HepG2 (cell line): ENCODE measurements around the gene NRL. TPM values are rescaled to one million over a fixed set of nuclear protein-coding genes. Genes with fewer than 3 reads are reported as not detected.

Experiments used
- AHR ChIP-seq: IDR thresholded peaks from 2 replicates; pipeline ENCODE4 v1.6.1; 2018; ENCODE audit warnings: missing genetic modification reagents, missing compliant biosample characterization
- ATF1 ChIP-seq: IDR thresholded peaks from 2 replicates; pipeline ENCODE4 v1.6.1; 2016; ENCODE audit warnings: mild to moderate bottlenecking, control low read depth
- ATF7 ChIP-seq, 2 experiments: fragments of 450-650 bp in 1 of 2; sonication (generic) in 1 of 2; formaldehyde crosslinking in 1 of 2; IDR thresholded peaks; 2 replicates each; pipeline versions ENCODE4 v1.4.0 to v1.6.1; 2016 to 2020; ENCODE audit warnings: antibody characterized with exemption in 1 of 2, mild to moderate bottlenecking in 1 of 2, missing genetic modification reagents in 1 of 2
- CBFB ChIP-seq: sonication (generic); formaldehyde crosslinking; IDR thresholded peaks from 2 replicates; pipeline ENCODE4 v1.4.0; 2020; ENCODE audit warnings: missing genetic modification reagents
- CHD4 ChIP-seq: fragments of 200-600 bp; sonication (generic); IDR thresholded peaks from 2 replicates; pipeline ENCODE4 v1.7.0; 2017; ENCODE audit warnings: mild to moderate bottlenecking, low read length, borderline replicate concordance
- HNRNPUL1 ChIP-seq: fragments of 200-400 bp; formaldehyde crosslinking; IDR thresholded peaks from 2 replicates; pipeline ENCODE4 v1.6.1; 2017; ENCODE audit warnings: low read depth, mild to moderate bottlenecking, low read length, moderate library complexity
- KAT7 ChIP-seq: IDR thresholded peaks from 2 replicates; pipeline ENCODE4 v1.6.1; 2018; ENCODE audit warnings: borderline replicate concordance, missing compliant biosample characterization
- MXD4 ChIP-seq: IDR thresholded peaks from 2 replicates; pipeline ENCODE4 v1.6.1; 2016; ENCODE audit warnings: mild to moderate bottlenecking, missing biosample characterization, missing genetic modification reagents
- NCOA1 ChIP-seq: sonication (generic); formaldehyde crosslinking; IDR thresholded peaks from 2 replicates; pipeline ENCODE4 v1.9.0; 2021; ENCODE audit warnings: missing genetic modification reagents
- NFYB ChIP-seq: sonication (generic); formaldehyde crosslinking; IDR thresholded peaks from 2 replicates; pipeline ENCODE4 v1.4.0; 2020; ENCODE audit warnings: missing genetic modification reagents
- SAFB2 ChIP-seq: sonication (generic); formaldehyde crosslinking; IDR thresholded peaks from 2 replicates; pipeline ENCODE4 v1.5.1; 2020; ENCODE audit warnings: missing genetic modification reagents, low read depth, mild to moderate bottlenecking, borderline replicate concordance
- SP4 ChIP-seq: sonication (generic); formaldehyde crosslinking; IDR thresholded peaks from 2 replicates; pipeline ENCODE4 v1.8.1; 2023; ENCODE audit warnings: mild to moderate bottlenecking, missing genetic modification reagents
- ZKSCAN5 ChIP-seq: sonication (generic); formaldehyde crosslinking; IDR thresholded peaks from 2 replicates; pipeline ENCODE4 v1.5.1; 2020; ENCODE audit warnings: mild to moderate bottlenecking, missing genetic modification reagents
- ZNF224 ChIP-seq: sonication (generic); formaldehyde crosslinking; IDR thresholded peaks from 2 replicates; pipeline ENCODE4 v1.5.0; 2020; ENCODE audit warnings: mild to moderate bottlenecking, missing genetic modification reagents
- ZNF251 ChIP-seq: sonication (generic); formaldehyde crosslinking; IDR thresholded peaks from 2 replicates; pipeline ENCODE4 v1.9.0; 2021; ENCODE audit warnings: mild to moderate bottlenecking, missing genetic modification reagents
- ZNF282 ChIP-seq: fragments of 450-650 bp; IDR thresholded peaks from 2 replicates; pipeline ENCODE4 v1.6.1; 2018; ENCODE audit not compliant: partially characterized antibody
- ZNF883 ChIP-seq: sonication (generic); formaldehyde crosslinking; IDR thresholded peaks from 2 replicates; pipeline ENCODE4 v1.5.1; 2020; ENCODE audit warnings: mild to moderate bottlenecking, missing genetic modification reagents; ENCODE audit errors: not compliant biosample characterization
- polyA plus RNA-seq, 8 experiments: library from polyadenylated mRNA; depleted of rRNA in 3 of 8; stranded (reverse) in 7 of 8; unstranded in 1 of 8; fragments of >200 nt; fragmentation: Illumina TruSeq in 4 of 8; extraction: Trizol in 4 of 8; gene quantifications; 2 replicates each; pipeline versions ENCODE4 v1.2.1 to v1.2.3, GENCODE V29; 2011 to 2016; ENCODE audit warnings: low read depth in 4 of 8, missing spikeins in 1 of 8, mixed read lengths in 1 of 8; ENCODE audit not compliant: insufficient read depth in 1 of 8
- total RNA-seq, 5 experiments: library from RNA; depleted of rRNA; stranded (reverse); fragments of >200 nt; fragmentation: Illumina TruSeq; extraction: Trizol; gene quantifications; 2 replicates each; pipeline ENCODE4 v1.2.3, GENCODE V29; 2016; ENCODE audit warnings: low read depth in 1 of 5
- TF ChIP-seq, protein P1 (sequence below): sonication (generic); formaldehyde crosslinking; IDR thresholded peaks from 2 replicates; pipeline ENCODE4 v1.4.0; 2020; ENCODE audit warnings: missing genetic modification reagents
- TF ChIP-seq, protein P2 (sequence below): sonication (generic); formaldehyde crosslinking; IDR thresholded peaks from 2 replicates; pipeline ENCODE4 v1.4.0; 2020; ENCODE audit warnings: missing genetic modification reagents
- TF ChIP-seq, protein P3 (sequence below): sonication (generic); formaldehyde crosslinking; IDR thresholded peaks from 2 replicates; pipeline ENCODE4 v1.5.0; 2020; ENCODE audit warnings: mild to moderate bottlenecking, missing genetic modification reagents
- TF ChIP-seq, protein P4 (sequence below): sonication (generic); formaldehyde crosslinking; IDR thresholded peaks from 2 replicates; pipeline ENCODE4 v1.4.0; 2020; ENCODE audit warnings: missing genetic modification reagents, mild to moderate bottlenecking, borderline replicate concordance

Gene NRL
- total and polyA plus RNA-seq, 2 of the 13 experiments (the other 11 are each of a cell fraction or from before 2014, with no cell fraction given) = 2.5 to 4.7 TPM

DNA sequence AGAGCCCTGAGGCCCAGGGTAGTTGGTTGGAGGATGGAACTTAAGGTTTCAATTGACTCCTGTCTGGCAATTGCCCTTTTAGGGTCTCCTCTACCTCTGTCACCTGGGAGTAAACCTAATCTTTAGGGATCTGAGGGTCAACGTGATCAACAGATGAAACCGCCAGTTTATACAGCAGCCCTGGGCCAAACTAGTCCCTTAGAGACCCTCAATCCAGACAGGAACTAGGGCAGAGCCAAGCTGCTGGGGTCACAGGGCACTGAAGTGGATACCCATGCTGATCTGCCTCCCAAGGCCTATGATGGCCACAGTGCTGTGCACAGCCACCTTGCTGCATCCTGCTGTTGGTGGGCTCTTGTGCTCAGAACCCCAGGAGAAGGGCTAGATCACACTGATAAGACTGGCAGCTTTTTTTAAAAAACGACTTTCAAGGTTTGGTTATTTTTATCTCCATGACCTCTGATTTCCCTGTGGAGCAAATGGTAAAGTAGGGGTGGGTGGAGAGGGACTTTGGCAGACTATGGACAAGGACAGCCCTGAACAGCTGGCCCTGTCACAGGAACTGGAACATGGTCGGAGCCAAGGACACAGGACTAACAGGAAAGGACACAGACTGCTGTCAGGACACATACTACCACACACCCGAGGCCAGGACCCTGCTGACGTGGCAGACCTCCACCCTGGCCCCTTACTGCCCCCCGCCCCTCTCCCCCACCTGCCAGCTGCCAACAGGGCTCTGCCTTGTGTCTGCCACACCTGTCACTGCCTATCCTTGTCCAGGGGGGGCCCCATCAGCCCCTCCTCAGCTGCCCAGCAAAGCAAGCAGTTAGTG lies 16.2 kb upstream of the NRL start (continued):
- TF ChIP-seq ATF7 (IDR thresholded peaks at IDR 0.05) (no peak), ATF7 (CRISPR knock-in tag; IDR thresholded peaks at IDR 0.05) (no peak), SAFB2 (CRISPR knock-in tag) (0 out of 2 replicates have a peak, but pooled peaks have one; percentile 79), MXD4 (CRISPR knock-in tag) (peak; percentile 80; the same call in 1 of the 2 replicates), ZNF224 (CRISPR knock-in tag) (no peak), AHR (CRISPR knock-in tag) (0 out of 2 replicates have a peak, but pooled peaks have one; percentile 78), SP4 (peak; percentile 52), CBFB (CRISPR knock-in tag) (no peak), NCOA1 (CRISPR knock-in tag) (no peak), HNRNPUL1 (no peak), NFYB (CRISPR knock-in tag) (no peak), ZKSCAN5 (CRISPR knock-in tag) (no peak), ZNF251 (no peak), ZNF282 (no peak), ZNF883 (CRISPR knock-in tag) (peak; percentile 58), KAT7 (CRISPR knock-in tag) (peak; percentile 48; the same call in 1 of the 2 replicates), CHD4 (no peak), ATF1 (no peak)
- TF ChIP-seq, protein P1, sequence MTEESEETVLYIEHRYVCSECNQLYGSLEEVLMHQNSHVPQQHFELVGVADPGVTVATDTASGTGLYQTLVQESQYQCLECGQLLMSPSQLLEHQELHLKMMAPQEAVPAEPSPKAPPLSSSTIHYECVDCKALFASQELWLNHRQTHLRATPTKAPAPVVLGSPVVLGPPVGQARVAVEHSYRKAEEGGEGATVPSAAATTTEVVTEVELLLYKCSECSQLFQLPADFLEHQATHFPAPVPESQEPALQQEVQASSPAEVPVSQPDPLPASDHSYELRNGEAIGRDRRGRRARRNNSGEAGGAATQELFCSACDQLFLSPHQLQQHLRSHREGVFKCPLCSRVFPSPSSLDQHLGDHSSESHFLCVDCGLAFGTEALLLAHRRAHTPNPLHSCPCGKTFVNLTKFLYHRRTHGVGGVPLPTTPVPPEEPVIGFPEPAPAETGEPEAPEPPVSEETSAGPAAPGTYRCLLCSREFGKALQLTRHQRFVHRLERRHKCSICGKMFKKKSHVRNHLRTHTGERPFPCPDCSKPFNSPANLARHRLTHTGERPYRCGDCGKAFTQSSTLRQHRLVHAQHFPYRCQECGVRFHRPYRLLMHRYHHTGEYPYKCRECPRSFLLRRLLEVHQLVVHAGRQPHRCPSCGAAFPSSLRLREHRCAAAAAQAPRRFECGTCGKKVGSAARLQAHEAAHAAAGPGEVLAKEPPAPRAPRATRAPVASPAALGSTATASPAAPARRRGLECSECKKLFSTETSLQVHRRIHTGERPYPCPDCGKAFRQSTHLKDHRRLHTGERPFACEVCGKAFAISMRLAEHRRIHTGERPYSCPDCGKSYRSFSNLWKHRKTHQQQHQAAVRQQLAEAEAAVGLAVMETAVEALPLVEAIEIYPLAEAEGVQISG (CRISPR knock-in tag) = no peak; the same call in 1 of the 2 replicates
- TF ChIP-seq, protein P2, sequence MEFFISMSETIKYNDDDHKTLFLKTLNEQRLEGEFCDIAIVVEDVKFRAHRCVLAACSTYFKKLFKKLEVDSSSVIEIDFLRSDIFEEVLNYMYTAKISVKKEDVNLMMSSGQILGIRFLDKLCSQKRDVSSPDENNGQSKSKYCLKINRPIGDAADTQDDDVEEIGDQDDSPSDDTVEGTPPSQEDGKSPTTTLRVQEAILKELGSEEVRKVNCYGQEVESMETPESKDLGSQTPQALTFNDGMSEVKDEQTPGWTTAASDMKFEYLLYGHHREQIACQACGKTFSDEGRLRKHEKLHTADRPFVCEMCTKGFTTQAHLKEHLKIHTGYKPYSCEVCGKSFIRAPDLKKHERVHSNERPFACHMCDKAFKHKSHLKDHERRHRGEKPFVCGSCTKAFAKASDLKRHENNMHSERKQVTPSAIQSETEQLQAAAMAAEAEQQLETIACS (CRISPR knock-in tag) = no peak
- TF ChIP-seq, protein P3, sequence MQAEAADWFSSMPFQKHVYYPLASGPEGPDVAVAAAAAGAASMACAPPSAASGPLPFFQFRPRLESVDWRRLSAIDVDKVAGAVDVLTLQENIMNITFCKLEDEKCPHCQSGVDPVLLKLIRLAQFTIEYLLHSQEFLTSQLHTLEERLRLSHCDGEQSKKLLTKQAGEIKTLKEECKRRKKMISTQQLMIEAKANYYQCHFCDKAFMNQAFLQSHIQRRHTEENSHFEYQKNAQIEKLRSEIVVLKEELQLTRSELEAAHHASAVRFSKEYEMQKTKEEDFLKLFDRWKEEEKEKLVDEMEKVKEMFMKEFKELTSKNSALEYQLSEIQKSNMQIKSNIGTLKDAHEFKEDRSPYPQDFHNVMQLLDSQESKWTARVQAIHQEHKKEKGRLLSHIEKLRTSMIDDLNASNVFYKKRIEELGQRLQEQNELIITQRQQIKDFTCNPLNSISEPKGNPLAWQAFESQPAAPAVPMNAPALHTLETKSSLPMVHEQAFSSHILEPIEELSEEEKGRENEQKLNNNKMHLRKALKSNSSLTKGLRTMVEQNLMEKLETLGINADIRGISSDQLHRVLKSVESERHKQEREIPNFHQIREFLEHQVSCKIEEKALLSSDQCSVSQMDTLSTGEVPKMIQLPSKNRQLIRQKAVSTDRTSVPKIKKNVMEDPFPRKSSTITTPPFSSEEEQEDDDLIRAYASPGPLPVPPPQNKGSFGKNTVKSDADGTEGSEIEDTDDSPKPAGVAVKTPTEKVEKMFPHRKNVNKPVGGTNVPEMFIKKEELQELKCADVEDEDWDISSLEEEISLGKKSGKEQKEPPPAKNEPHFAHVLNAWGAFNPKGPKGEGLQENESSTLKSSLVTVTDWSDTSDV (CRISPR knock-in tag) = no peak
- TF ChIP-seq, protein P4, sequence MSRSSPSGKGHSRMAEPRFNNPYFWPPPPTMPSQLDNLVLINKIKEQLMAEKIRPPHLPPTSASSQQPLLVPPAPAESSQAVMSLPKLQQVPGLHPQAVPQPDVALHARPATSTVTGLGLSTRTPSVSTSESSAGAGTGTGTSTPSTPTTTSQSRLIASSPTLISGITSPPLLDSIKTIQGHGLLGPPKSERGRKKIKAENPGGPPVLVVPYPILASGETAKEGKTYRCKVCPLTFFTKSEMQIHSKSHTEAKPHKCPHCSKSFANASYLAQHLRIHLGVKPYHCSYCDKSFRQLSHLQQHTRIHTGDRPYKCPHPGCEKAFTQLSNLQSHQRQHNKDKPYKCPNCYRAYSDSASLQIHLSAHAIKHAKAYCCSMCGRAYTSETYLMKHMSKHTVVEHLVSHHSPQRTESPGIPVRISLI = peak; percentile 59; the same call in 1 of the 2 replicates
